ENCODE results near the gene RNF20.

Gene RNF20

DNA sequence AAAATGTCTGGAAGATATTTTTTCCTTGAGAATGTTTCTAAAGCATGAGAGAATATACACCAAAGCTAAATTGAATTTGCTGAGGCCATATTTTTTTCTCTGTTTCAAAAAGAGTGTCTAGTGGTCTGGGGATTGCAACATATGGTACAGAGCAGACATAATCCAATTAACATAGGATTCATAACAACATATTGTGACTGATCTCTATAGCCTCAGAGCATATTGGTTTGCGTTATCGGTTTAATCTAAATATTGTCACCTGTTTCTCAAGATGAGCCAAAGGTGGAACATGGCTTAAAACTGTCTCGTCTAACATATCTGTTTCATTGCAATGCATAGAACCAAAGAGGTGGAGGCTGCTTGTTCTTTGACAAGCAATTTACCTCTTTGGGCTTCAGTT, 57.2 kb downstream of the RNF20 start:
- DNase-seq, result no peak

DNA sequence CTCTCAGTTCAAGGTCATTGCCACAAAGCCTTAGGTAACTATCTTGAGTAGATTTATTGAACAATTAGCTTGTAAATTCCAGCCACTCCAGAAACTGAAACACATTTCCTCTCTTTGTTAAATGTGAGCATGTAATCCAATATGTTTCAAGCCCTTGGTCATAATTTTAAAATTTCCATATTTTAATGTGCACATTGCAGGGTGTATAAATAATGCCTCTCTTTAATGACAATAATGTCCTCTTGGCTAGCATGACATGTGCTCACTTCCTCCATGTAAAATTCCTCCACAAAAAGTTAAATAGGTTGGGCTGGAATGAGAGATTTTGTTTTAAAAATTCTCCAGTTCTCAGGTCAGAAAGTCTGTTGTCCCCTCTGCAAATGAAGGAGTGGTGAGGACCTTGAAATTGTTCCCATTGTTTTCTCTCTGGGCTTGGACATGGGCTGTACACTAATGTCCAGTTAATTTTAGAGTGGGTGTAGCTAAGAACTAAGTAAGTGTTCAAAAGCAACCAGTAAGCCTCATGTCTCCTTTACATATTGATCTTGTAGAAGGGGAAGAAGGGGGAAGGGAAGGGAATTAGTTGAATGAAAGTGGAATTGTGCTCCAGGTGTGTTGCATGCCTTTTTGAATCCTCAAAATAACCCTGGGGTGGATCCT, 58.3 kb downstream of the RNF20 start:
- DNase-seq, result no peak

- DNase-seq, result no peak
Observed at GRCh38 chr9:101592788-101593187, 59.1 kb downstream of the RNF20 start.

DNA sequence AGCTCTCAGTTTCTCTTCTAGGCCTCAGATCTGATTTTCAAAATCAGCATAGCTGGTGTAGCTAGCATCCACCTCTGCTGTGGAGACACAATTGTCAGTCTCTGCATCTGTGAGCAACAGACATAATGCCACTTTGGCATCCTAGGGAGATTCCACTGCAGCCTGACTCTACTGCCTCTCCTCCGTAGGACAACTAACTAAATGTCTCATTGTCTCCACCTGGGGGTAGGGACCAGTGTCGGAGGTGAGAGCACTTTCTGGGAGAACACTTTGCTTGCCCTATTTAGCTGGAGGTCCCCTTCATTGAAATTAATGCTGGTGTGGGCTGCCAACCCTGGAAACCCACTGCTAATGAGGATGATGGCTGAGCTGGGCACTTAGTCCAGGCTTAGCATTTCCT, 59.7 kb downstream of the RNF20 start:
- no peak for DNase-seq

DNA sequence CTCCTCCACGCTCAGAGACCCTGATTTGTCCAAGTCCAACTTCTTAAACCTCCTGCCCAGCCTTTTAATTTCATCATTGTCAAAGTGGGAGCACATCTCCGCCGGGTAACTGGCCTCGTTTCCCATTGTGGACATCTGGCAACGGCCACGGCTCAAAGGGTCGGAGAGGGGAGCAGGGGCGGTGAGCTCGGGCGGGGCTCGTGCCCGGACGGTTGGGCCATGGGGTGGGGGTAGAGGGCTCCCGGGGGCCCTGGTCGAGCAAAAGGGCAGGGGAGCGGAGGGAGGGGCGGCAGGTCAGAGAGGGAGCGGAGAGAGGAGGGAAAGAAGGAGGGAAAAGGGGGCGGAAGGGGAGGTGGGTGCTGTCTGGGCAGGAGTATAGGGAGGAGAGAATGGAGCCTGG, 61.1 kb downstream of the RNF20 start, which contains the start of gene PPP3R2:
Gene PPP3R2, minus strand, starts transcription at position 174 of the 400 bp plus-strand sequence. Its CDS starts 48 bp downstream, at position 126.
- DNase-seq, result no peak

DNA sequence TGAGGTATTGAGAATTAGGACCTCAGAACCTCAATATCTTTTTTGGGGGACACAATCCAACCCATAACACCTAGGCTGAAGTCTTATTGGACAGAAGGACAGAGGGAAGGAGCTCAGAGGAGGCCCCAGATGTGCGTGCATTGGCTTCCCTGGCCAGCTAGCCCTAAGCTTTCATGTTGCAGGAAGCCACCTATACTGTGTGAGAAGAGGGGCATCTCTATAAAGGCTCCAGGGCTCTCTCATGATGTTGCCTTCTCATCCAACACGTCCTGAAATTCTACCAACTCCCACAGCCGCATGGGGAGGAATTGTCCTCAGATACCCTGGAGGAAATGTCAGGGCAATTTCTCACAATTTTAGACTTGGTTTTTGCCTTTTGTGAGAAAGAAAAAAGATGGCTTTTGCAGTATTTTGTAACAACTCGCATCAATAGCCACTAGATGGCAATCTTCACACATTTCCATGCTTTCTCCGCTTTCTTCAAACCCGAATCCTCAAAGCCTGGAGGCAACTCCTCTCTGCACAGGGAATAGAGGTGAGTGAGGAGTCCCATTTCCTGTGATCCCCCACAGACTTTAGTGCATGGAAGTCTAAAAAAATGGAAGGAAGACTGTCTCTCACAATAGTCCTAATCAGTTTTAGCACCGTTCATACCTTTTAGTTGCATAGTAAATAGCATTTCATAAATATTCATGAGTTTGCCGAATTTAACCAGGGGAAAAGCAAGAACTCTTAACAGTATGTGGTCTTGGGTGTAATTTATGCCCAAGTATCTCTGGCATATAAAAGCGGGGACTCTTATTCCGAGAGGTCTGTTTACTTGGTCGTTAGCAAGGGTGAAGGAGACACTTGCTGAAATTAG, 68.5 kb downstream of the RNF20 start:
- peak in 1 of 2 experiments; percentile 5 for DNase-seq

DNA sequence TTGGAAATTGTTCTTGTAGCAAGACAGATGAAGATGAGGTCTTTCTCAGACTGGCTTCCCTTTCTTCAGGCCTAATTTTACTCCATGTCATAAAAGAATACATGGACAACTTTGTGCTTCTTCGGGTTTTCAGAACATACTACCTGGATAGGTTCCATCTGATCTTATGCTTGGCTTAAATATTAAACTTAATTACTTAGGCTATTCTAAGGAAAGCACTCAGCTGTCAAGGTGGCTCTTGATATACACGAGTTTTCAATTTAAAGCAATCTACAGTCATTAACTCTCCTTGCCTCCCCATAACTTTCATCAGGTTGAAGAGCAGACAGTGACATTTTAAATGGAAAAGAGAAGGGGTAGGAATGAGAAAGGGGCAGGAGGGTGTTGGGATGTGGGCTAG, 70.6 kb downstream of the RNF20 start:
- DNase-seq, result no peak

GRCh38 chr9:101605547-101605946, 71.9 kb downstream of the RNF20 start:
- no peak for DNase-seq

Measured in activated CD4-positive, alpha-beta T cell treated with anti-CD3 and anti-CD28 coated beads, Interleukin-2, amount 50 U/mL, for 48 hours (primary cell).